ENCODE data around the gene CSMD2.

Gene CSMD2

DNA sequence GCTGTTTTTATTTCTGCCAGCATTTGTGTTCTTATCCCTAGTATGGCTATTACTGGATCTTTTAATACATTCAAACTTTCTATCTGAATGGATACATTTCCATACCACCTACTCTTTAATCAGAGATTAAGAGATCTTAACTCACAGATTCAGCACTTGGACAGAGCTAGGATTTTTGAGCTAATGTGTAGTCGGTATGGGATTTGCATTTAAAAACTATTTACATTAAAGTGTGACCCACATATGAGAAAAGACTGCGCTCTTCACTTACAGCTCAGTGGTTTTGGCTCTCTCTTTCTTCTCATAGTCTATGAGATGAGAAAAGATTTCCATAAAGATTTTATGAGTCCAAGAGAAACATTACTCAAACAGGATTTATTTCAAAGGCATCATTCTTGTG, 284.7 kb downstream of the CSMD2 start:
- no peaks in the 10 kb centered on the region for H3K36me3 ChIP-seq (ENCODE audit: control insufficient read depth, insufficient read depth, low read length)
- H3K4me3 ChIP-seq (ENCODE audit: low read length), result no peak overlapping the region
- H3K4me1 ChIP-seq (ENCODE audit: control insufficient read depth, insufficient read depth, low read length), result no peaks in the 10 kb centered on the region
- H3K27me3 ChIP-seq (ENCODE audit: control insufficient read depth, insufficient read depth, low read length), result no peaks in the 10 kb centered on the region
- H3K9ac ChIP-seq (ENCODE audit: low read length), result no peak overlapping the region
- H3K27ac ChIP-seq (ENCODE audit: low read depth, low read length), result no peak overlapping the region

DNA sequence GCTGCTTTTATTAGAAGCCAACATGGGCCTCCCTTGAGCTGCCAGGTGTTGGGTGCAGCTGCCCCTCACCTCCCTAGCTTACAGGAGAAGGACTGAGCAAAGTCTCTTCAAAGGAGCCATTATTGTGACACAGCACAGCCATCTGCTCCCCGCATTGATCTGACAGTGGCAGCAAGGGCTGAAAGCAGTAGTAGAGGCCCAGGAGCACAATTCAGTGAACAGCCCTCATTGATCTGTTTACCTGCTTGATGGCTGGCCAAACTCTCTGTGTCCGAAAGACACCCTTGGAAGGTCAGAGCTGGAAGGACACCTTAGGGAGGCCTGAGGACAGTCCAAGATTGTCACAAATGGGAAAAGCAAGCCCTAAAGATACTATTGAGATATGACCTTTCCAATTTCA, 286.6 kb downstream of the CSMD2 start:
- Histone ChIP-seq H3K4me3 (ENCODE audit: low read length) (no peak overlapping the region), H3K9ac (ENCODE audit: low read length) (no peak overlapping the region), H3K27me3 (ENCODE audit: control insufficient read depth, insufficient read depth, low read length) (no peaks in the 10 kb centered on the region), H3K27ac (ENCODE audit: low read depth, low read length) (no peak overlapping the region), H3K36me3 (ENCODE audit: control insufficient read depth, insufficient read depth, low read length) (no peaks in the 10 kb centered on the region), H3K4me1 (ENCODE audit: control insufficient read depth, insufficient read depth, low read length) (no peaks in the 10 kb centered on the region)

DNA sequence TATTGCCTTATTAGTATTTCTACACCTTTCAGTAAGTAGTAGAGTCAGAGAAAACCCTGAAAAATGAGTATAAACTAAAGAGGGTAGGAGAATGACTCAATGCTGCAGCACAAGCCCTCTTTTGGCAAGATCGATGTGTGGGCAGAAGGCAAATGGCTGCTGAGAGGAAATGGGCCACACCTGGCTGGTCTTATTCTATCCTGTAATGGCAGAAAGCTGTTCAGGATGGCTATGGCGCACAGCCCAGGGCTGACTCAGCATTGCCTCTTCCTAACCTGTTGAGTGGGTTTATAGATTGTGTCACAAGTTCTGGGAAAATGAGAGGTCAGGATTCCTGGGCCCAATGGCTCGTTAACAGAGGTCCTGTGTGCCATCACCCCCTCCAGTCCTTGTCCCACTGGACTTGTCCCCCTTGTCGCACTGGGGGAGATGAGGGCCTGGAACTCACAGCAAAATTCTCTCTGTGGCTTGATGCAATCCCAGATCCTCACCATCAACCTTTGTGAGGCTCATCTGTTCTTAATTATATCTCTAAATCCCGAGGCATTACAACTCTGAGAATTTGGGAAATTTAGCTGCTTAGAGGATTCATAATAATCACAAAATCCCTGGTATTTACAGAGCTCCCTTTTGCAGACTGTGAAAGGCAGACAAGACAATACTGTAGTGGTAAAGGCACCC, 287.9 kb downstream of the CSMD2 start:
- H3K27me3 ChIP-seq (ENCODE audit: control insufficient read depth, insufficient read depth, low read length), result no peaks in the 10 kb centered on the region
- H3K9ac ChIP-seq (ENCODE audit: low read length), result no peak overlapping the region
- no peak overlapping the region for H3K4me3 ChIP-seq (ENCODE audit: low read length)
- H3K4me1 ChIP-seq (ENCODE audit: control insufficient read depth, insufficient read depth, low read length), result no peaks in the 10 kb centered on the region
- H3K27ac ChIP-seq (ENCODE audit: low read depth, low read length), result no peak overlapping the region
- no peaks in the 10 kb centered on the region for H3K36me3 ChIP-seq (ENCODE audit: control insufficient read depth, insufficient read depth, low read length)

DNA sequence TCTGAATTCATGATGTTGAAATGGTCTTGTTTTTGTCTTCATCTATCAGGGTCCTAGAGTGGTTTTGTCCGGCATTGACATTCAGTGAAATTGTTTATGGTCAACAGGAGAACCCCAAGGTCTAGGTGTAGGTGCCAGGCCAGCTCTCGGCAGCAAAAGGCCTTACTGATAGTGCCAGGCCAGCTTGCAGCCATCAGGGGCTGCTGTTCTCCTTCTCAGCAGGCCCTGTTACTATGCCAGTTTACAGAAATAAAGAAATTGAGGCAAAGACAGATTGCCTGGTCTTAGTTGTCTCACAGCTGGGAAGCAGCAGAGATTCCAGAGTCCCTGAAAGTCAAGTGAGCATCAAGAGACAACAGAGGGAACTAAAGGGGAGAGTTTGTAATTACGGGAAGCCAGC, 289.2 kb downstream of the CSMD2 start:
- H3K27ac ChIP-seq (ENCODE audit: low read depth, low read length), result no peak overlapping the region
- no peaks in the 10 kb centered on the region for H3K36me3 ChIP-seq (ENCODE audit: control insufficient read depth, insufficient read depth, low read length)
- H3K27me3 ChIP-seq (ENCODE audit: control insufficient read depth, insufficient read depth, low read length), result no peaks in the 10 kb centered on the region
- H3K4me1 ChIP-seq (ENCODE audit: control insufficient read depth, insufficient read depth, low read length), result no peaks in the 10 kb centered on the region
- H3K9ac ChIP-seq (ENCODE audit: low read length), result no peak overlapping the region
- no peak overlapping the region for H3K4me3 ChIP-seq (ENCODE audit: low read length)

DNA sequence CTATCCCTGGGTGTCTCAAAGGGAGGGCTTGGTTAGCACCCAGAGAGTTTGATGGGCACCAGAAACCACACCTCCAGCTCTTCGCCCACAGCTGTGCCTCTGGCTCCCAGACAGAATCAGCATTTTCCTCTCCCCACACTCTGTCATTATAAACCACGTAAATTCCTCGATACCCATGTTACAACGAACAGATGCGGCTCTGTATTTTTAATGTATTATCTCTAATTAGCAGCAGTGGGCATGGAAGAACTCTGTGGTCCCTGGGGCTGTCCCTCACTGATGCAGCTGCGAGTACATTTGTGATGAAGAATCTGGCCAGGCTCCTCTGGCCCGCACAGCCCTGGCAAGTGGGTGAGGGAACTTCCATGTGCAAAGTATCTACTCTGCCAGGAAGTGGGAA, 290.4 kb downstream of the CSMD2 start:
- H3K27me3 ChIP-seq (ENCODE audit: control insufficient read depth, insufficient read depth, low read length), result no peaks in the 10 kb centered on the region
- no peak overlapping the region for H3K9ac ChIP-seq (ENCODE audit: low read length)
- H3K4me1 ChIP-seq (ENCODE audit: control insufficient read depth, insufficient read depth, low read length), result no peaks in the 10 kb centered on the region
- H3K4me3 ChIP-seq (ENCODE audit: low read length), result no peak overlapping the region
- H3K36me3 ChIP-seq (ENCODE audit: control insufficient read depth, insufficient read depth, low read length), result no peaks in the 10 kb centered on the region
- H3K27ac ChIP-seq (ENCODE audit: low read depth, low read length), result no peak overlapping the region

DNA sequence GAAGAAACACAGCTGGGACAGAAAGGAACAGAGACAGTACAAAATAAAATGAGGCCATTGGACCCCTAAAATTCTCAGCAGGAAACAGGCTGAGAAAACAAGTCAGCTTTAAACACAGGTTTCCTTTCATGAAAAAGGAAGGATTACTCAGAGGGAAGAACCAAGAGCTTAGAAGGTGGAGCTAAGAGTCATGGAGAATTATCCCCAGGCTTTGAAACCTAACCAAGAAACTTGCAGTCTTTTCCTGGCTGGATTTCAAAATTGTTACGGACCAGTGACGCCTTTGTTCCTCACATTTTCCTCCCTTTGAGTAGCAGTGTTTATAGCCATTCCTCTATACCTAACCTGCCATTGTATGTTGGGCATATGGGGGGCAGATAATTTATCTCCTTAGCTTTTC, 292.3 kb downstream of the CSMD2 start:
- Histone ChIP-seq H3K4me3 (ENCODE audit: low read length) (no peak overlapping the region), H3K36me3 (ENCODE audit: control insufficient read depth, insufficient read depth, low read length) (no peaks in the 10 kb centered on the region), H3K27ac (ENCODE audit: low read depth, low read length) (no peak overlapping the region), H3K27me3 (ENCODE audit: control insufficient read depth, insufficient read depth, low read length) (no peaks in the 10 kb centered on the region), H3K9ac (ENCODE audit: low read length) (no peak overlapping the region), H3K4me1 (ENCODE audit: control insufficient read depth, insufficient read depth, low read length) (no peaks in the 10 kb centered on the region)

DNA sequence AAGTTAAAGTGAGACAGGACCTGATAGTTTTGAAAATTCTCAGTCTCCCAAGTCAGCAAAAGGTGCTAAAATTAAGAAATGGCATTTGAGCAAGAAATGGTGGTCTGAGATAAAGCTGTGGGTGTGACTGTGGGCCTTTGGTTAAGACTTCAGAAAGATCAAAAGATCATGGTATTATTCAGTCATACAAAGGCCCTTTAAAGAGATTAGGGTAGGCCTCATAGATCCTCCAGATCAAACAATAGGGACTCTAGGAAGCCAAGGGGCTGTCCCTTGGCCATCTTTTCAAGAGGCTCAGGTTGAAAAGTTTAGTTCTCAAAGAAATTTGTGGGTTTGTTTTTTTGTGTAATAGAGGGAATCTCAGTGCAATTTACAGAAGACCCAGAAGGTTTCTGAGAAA, 292.8 kb downstream of the CSMD2 start:
- Histone ChIP-seq H3K27me3 (ENCODE audit: control insufficient read depth, insufficient read depth, low read length) (no peaks in the 10 kb centered on the region), H3K36me3 (ENCODE audit: control insufficient read depth, insufficient read depth, low read length) (no peaks in the 10 kb centered on the region), H3K9ac (ENCODE audit: low read length) (no peak overlapping the region), H3K4me1 (ENCODE audit: control insufficient read depth, insufficient read depth, low read length) (no peaks in the 10 kb centered on the region), H3K27ac (ENCODE audit: low read depth, low read length) (no peak overlapping the region), H3K4me3 (ENCODE audit: low read length) (no peak overlapping the region)

DNA sequence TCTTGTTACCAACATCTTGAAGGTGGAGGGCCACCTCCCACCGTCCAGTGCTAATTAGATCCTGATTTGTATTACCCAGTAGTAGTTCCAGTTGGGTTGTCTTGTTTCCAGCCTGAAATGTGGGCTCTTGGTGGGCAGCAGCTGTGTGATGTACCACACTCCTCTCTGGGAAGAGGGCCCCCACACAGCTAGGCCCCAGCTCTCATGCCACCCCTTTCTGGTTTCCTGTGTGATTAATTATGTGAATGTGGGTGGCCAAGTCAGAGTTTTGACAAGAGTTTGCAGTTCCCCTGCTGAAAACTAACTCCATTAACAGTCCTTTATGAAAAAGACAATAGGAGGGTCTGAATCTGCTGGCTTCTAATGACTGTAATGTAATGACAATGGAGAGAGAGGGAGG, 297.3 kb downstream of the CSMD2 start:
- Histone ChIP-seq H3K9ac (ENCODE audit: low read length) (no peak overlapping the region), H3K27ac (ENCODE audit: low read depth, low read length) (no peak overlapping the region)

DNA sequence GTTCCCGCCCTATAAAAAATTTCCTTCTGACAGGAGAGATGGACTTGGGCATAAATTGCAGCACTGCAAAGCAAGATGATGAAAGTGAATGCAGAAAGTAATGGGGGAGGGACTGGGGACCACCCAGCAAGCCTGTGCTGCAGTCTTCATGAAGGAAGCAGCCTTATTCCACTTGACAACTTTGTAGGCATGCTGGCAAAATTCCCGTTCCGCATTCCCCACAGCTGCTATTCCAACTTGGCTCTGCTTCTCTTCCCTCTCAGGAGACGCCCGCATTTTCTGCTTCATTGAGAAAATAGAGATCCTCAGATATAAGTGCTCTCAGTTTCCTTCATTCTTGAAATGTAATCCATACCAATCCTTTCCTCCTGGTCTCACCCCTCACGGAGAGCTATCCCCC, 298.7 kb downstream of the CSMD2 start:
- Histone ChIP-seq H3K27me3 (ENCODE audit: control insufficient read depth, insufficient read depth, low read length) (no peaks in the 10 kb centered on the region), H3K4me3 (ENCODE audit: low read length) (no peak overlapping the region), H3K36me3 (ENCODE audit: control insufficient read depth, insufficient read depth, low read length) (no peaks in the 10 kb centered on the region), H3K27ac (ENCODE audit: low read depth, low read length) (no peak overlapping the region), H3K4me1 (ENCODE audit: control insufficient read depth, insufficient read depth, low read length) (no peaks in the 10 kb centered on the region), H3K9ac (ENCODE audit: low read length) (no peak overlapping the region)

More for the DNA sequence above, 297.3 kb downstream of the CSMD2 start:
- H3K27me3 ChIP-seq (ENCODE audit: control insufficient read depth, insufficient read depth, low read length), result no peaks in the 10 kb centered on the region
- H3K4me3 ChIP-seq (ENCODE audit: low read length), result no peak overlapping the region
- no peaks in the 10 kb centered on the region for H3K4me1 ChIP-seq (ENCODE audit: control insufficient read depth, insufficient read depth, low read length)
- H3K36me3 ChIP-seq (ENCODE audit: control insufficient read depth, insufficient read depth, low read length), result no peaks in the 10 kb centered on the region

DNA sequence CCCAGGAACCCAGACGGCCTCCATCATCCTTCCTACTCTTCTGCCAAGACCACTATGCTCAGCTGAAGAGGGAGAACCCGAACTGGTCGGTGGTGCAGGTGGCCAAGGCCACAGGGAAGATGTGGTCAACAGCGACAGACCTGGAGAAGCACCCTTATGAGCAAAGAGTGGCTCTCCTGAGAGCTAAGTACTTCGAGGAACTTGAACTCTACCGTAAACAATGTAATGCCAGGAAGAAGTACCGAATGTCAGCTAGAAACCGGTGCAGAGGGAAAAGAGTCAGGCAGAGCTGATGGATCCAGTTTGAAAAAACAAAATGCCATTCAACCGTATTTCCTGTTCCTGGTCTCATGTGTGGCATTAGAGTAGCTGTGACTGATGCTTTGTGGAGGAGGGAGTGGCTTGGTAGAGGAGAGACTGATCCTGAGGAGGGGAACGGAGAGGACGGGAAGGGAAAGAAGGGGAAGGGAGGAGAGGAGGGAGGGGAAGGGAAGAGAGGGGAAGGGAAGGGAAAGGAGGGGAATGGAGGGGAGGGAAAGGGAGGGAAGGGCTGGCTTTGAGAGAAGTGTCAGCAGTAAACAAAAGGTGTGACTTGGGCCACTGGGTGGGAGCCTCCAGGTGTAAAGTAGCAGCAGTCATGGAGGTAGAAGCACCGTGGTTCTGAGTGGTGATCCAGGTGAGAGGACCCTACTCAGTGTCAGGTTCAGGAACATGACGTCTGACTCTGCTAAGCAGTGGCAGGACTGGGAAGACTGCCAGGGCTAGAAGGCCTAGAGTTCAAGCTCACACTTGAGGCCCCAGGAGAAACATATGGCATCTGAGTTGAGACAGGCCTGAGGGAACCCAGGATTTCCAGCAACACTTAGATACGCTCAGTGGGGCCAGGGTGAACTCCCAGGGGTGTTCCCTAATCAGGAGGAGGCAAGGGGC, 300.3 kb downstream of the CSMD2 start:
- H3K27me3 ChIP-seq (ENCODE audit: control insufficient read depth, insufficient read depth, low read length), result no peaks in the 10 kb centered on the region

DNA sequence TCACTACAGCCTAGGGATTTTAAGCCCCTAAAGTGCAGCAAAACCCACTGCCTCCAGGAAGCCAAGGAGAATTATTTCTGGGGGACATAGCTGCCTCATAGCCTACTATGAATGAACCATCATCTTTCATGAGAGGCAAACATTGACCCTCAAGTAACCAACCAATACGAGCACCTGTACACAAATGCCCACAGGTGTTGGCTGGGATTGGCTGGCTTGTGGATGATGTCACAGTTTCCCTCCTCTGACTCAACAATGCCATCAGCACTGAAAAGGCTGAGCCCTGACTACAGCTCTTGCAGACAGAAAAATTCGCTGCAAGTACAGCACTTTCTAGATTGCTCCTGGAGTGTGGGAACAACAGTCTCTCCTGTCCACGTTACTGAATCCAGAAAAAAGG, 301.3 kb downstream of the CSMD2 start, which contains the start of gene HMGB4:
Gene HMGB4, plus strand, starts transcription at position 301 of the 400 bp plus-strand sequence. CDS start 113 bp downstream, outside the sequence.
- Histone ChIP-seq H3K27me3 (ENCODE audit: control insufficient read depth, insufficient read depth, low read length) (no peaks in the 10 kb centered on the region), H3K4me1 (ENCODE audit: control insufficient read depth, insufficient read depth, low read length) (no peaks in the 10 kb centered on the region), H3K9ac (ENCODE audit: low read length) (no peak within 1 kb of the TSS), H3K27ac (ENCODE audit: low read depth, low read length) (no peak within 1 kb of the TSS), H3K4me3 (ENCODE audit: low read length) (no peak within 1 kb of the TSS), H3K36me3 (ENCODE audit: control insufficient read depth, insufficient read depth, low read length) (no peaks in the 10 kb centered on the region)

More for the DNA sequence above, 300.3 kb downstream of the CSMD2 start:
- Histone ChIP-seq H3K4me1 (ENCODE audit: control insufficient read depth, insufficient read depth, low read length) (no peaks in the 10 kb centered on the region), H3K9ac (ENCODE audit: low read length) (no peak overlapping the region), H3K27ac (ENCODE audit: low read depth, low read length) (no peak overlapping the region), H3K36me3 (ENCODE audit: control insufficient read depth, insufficient read depth, low read length) (no peaks in the 10 kb centered on the region), H3K4me3 (ENCODE audit: low read length) (no peak overlapping the region)

DNA sequence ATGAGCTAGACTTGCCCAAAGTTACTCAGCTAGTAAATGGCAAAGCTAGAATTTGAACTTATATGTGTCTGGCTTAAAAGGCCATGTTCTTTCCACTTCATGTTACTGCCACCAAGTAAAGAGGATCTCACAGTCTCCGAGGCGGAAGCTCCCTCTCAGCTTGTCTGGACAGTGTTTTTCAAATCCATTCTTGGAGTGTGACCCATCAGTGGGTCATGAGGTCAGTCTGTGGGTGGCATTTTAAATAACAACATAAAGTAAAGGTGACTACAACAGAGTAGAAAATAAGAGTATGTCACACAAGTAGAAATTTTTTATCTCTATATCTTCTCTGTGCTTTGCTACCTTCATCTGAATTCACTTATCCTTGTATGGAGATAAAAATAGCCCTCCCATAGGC, 304.4 kb downstream of the CSMD2 start:
- Histone ChIP-seq H3K27me3 (ENCODE audit: control insufficient read depth, insufficient read depth, low read length) (no peaks in the 10 kb centered on the region), H3K4me3 (ENCODE audit: low read length) (no peak overlapping the region), H3K9ac (ENCODE audit: low read length) (no peak overlapping the region), H3K4me1 (ENCODE audit: control insufficient read depth, insufficient read depth, low read length) (no peaks in the 10 kb centered on the region), H3K36me3 (ENCODE audit: control insufficient read depth, insufficient read depth, low read length) (no peaks in the 10 kb centered on the region), H3K27ac (ENCODE audit: low read depth, low read length) (no peak overlapping the region)
